ENCODE results near the gene KLC4. TPM values are rescaled to one million over a fixed set of nuclear protein-coding genes. Genes with fewer than 3 reads are reported as not detected.
A peak's percentile ranks its signal among the peaks of the same experiment; 100 is the strongest.

KLC4 gene
- total RNA-seq, 1 experiment from 2014 or later = 17.5 TPM

GRCh38 chr6:43082806-43083655 lies 23.6 kb downstream of the KLC4 start:
- Mint-ChIP-seq H3K27me3 (ENCODE audit: insufficient read depth, unreplicated experiment) (no peaks in the 10 kb centered on the region), H3K36me3 (ENCODE audit: insufficient read depth, unreplicated experiment) (no peaks in the 10 kb centered on the region), H3K4me1 (ENCODE audit: insufficient read depth, unreplicated experiment) (peaks cover 14% of the 10 kb centered on the region), H3K9me3 (ENCODE audit: unreplicated experiment) (no peaks in the 10 kb centered on the region), H3K27ac (ENCODE audit: low read depth, unreplicated experiment) (no peak overlapping the region), H3K4me3 (ENCODE audit: unreplicated experiment) (no peak overlapping the region)
- TF ChIP-seq, protein P1, sequence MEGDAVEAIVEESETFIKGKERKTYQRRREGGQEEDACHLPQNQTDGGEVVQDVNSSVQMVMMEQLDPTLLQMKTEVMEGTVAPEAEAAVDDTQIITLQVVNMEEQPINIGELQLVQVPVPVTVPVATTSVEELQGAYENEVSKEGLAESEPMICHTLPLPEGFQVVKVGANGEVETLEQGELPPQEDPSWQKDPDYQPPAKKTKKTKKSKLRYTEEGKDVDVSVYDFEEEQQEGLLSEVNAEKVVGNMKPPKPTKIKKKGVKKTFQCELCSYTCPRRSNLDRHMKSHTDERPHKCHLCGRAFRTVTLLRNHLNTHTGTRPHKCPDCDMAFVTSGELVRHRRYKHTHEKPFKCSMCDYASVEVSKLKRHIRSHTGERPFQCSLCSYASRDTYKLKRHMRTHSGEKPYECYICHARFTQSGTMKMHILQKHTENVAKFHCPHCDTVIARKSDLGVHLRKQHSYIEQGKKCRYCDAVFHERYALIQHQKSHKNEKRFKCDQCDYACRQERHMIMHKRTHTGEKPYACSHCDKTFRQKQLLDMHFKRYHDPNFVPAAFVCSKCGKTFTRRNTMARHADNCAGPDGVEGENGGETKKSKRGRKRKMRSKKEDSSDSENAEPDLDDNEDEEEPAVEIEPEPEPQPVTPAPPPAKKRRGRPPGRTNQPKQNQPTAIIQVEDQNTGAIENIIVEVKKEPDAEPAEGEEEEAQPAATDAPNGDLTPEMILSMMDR (IDR thresholded peaks at IDR 0.05; ENCODE audit: unreplicated experiment) = no peak
- CTCF ChIA-PET = interaction anchor here (0.7 to 1.4 kb wide), 4 partner anchors 14 to 1317 kb away, joined by 3 to 6 read pairs (median 4); no protein-coding TSS in a partner anchor
- intact Hi-C loops (cut with micrococcal nuclease) = no loop called here
- POLR2A ChIA-PET = interaction anchor here (0.8 to 1.3 kb wide), 2 partner anchors 14 to 38 kb away, joined by 3 to 4 read pairs; no protein-coding TSS in a partner anchor
- BruUV-seq (replicated peaks) = no TSS peak
- no peak for DNase-seq (ENCODE audit: unreplicated experiment)

- Mint-ChIP-seq H3K4me1 (ENCODE audit: insufficient read depth, unreplicated experiment) (peaks cover 15% of the 10 kb centered on the region), H3K36me3 (ENCODE audit: insufficient read depth, unreplicated experiment) (peaks cover 4% of the 10 kb centered on the region), H3K9me3 (ENCODE audit: unreplicated experiment) (no peaks in the 10 kb centered on the region), H3K27me3 (ENCODE audit: insufficient read depth, unreplicated experiment) (no peaks in the 10 kb centered on the region), H3K4me3 (ENCODE audit: unreplicated experiment) (no peak overlapping the region), H3K27ac (ENCODE audit: low read depth, unreplicated experiment) (no peak overlapping the region)
- TF ChIP-seq, protein P1 (IDR thresholded peaks at IDR 0.05; ENCODE audit: unreplicated experiment) = no peak
- intact Hi-C loops (cut with micrococcal nuclease) = no loop called here
- ChIA-PET CTCF (interaction anchor here (0.9 to 1.1 kb wide), 2 partner anchors 9 to 63 kb away, joined by 4 to 5 read pairs; no protein-coding TSS in a partner anchor), POLR2A (interaction anchor here (1.2 to 5.5 kb wide), 3 partner anchors 9 to 14 kb away, joined by 4 to 31 read pairs (median 6); partner anchors contain the start of gene PTK7)
- no TSS peak for BruUV-seq (replicated peaks)
- DNase-seq (ENCODE audit: unreplicated experiment) = no peak
Observed at GRCh38 chr6:43086022-43086658, 26.7 kb downstream of the KLC4 start.

- H3K27ac Mint-ChIP-seq (ENCODE audit: low read depth, unreplicated experiment) = peak overlapping the region; percentile 79
- ChIA-PET CTCF (interaction anchor here (1.0 to 1.8 kb wide), 3 partner anchors 11 to 55 kb away, joined by 3 to 7 read pairs (median 3); no protein-coding TSS in a partner anchor), POLR2A (interaction anchor here (2.2 to 5.5 kb wide), 3 partner anchors 8 to 29 kb away, joined by 12 to 31 read pairs (median 17); partner anchors contain the start of genes KLC4, MRPL2 and PTK7)
- no peaks in the 10 kb centered on the region for H3K27me3 Mint-ChIP-seq (ENCODE audit: insufficient read depth, unreplicated experiment)
- peak; percentile 78 for DNase-seq (ENCODE audit: unreplicated experiment)
- TF ChIP-seq, protein P1 (IDR thresholded peaks at IDR 0.05; ENCODE audit: unreplicated experiment) = no peak
- intact Hi-C loops (cut with micrococcal nuclease) = no loop called here
- peaks cover 4% of the 10 kb centered on the region for H3K36me3 Mint-ChIP-seq (ENCODE audit: insufficient read depth, unreplicated experiment)
- H3K4me3 Mint-ChIP-seq (ENCODE audit: unreplicated experiment) = no peak overlapping the region
- peaks cover 20% of the 10 kb centered on the region for H3K4me1 Mint-ChIP-seq (ENCODE audit: insufficient read depth, unreplicated experiment)
- no TSS peak for BruUV-seq (replicated peaks)
- no peaks in the 10 kb centered on the region for H3K9me3 Mint-ChIP-seq (ENCODE audit: unreplicated experiment)
Observed at GRCh38 chr6:43088654-43089056, 29.2 kb downstream of the KLC4 start.

GRCh38 chr6:43089467-43089866 lies 30.0 kb downstream of the KLC4 start:
- no peak for DNase-seq (ENCODE audit: unreplicated experiment)
- ChIA-PET POLR2A (interaction anchor here (0.8 to 5.5 kb wide), 6 partner anchors 8 to 54 kb away, joined by 3 to 31 read pairs (median 8); partner anchors contain the start of genes KLC4, MRPL2 and PTK7), CTCF (interaction anchor here (0.6 to 1.3 kb wide), 5 partner anchors 12 to 60 kb away, joined by 3 to 4 read pairs (median 3); partner anchors contain the start of gene PTK7)
- peak overlapping the region; percentile 79 for H3K27ac Mint-ChIP-seq (ENCODE audit: low read depth, unreplicated experiment)
- no peaks in the 10 kb centered on the region for H3K27me3 Mint-ChIP-seq (ENCODE audit: insufficient read depth, unreplicated experiment)
- intact Hi-C loops (cut with micrococcal nuclease) = no loop called here
- H3K36me3 Mint-ChIP-seq (ENCODE audit: insufficient read depth, unreplicated experiment) = peaks cover 9% of the 10 kb centered on the region
- no TSS peak for BruUV-seq (replicated peaks)
- peaks cover 26% of the 10 kb centered on the region for H3K4me1 Mint-ChIP-seq (ENCODE audit: insufficient read depth, unreplicated experiment)
- no peak overlapping the region for H3K4me3 Mint-ChIP-seq (ENCODE audit: unreplicated experiment)
- no peaks in the 10 kb centered on the region for H3K9me3 Mint-ChIP-seq (ENCODE audit: unreplicated experiment)
- TF ChIP-seq, protein P1 (IDR thresholded peaks at IDR 0.05; ENCODE audit: unreplicated experiment) = no peak

Measured in MCF 10A (cell line).